Brain microvascular endothelial cell (primary cell): ENCODE results near the gene PSMC6.

Source experiments
- DNase-seq: peaks from one replicate; pipeline ENCODE4 v3.0.0-alpha.2; 2020
- H3K27ac ChIP-seq: fragments of 250-450 bp; sonication (Bioruptor Pico); 2 replicates; pipeline ENCODE4 v1.5.1; 2020; ENCODE audit warnings: mild to moderate bottlenecking, moderate library complexity
- H3K27me3 ChIP-seq: fragments of 250-450 bp; sonication (Bioruptor Pico); replicated peaks from 2 replicates; pipeline ENCODE4 v1.5.1; 2020; ENCODE audit warnings: mild to moderate bottlenecking
- H3K36me3 ChIP-seq: fragments of 250-450 bp; sonication (Bioruptor Pico); replicated peaks from 2 replicates; pipeline ENCODE4 v1.5.1; 2020; ENCODE audit warnings: mild to moderate bottlenecking
- H3K4me3 ChIP-seq: 2 replicates; pipeline ENCODE4 v1.5.1; 2011; ENCODE audit warnings: low read depth, mild to moderate bottlenecking, control low read depth, low read length, moderate library complexity
- in situ Hi-C: cut with HindIII; loops from 2 replicates; pipeline ENCODE4 v1.10.0; 2017; ENCODE audit warnings: low sequenced_read_pairs, low pct_ligation_motif_present
- TF ChIP-seq, protein P1 (sequence below): IDR thresholded peaks from 2 replicates; pipeline ENCODE4 v1.5.1; 2011; ENCODE audit warnings: low read depth, mild to moderate bottlenecking, moderate library complexity, low read length, control low read depth, inconsistent platforms; ENCODE audit errors: missing control alignments

PSMC6 gene

DNA sequence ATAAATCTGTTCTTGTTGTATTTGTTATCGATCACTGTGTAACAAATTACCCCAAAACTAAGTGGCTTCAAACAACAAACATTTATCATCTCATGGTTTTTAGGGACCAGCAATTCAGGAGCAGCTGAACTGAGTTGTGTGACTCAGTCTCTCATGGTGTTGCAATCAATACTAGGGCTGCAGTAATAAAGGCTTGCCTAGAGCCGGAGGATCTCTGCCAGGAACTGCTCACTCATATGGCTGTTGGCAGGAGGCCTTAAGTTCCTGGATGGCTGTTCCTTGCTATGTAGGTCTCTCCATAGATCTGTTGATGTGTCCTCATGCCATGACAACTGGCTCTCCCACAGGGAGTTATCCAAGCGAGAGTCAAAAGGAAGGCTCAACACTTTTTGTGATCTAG lies 3.8 kb upstream of the PSMC6 start:
- peak; percentile 91 for DNase-seq
- in situ Hi-C loops, result no loop called here
- no peak overlapping the region for H3K4me3 ChIP-seq
- TF ChIP-seq, protein P1, sequence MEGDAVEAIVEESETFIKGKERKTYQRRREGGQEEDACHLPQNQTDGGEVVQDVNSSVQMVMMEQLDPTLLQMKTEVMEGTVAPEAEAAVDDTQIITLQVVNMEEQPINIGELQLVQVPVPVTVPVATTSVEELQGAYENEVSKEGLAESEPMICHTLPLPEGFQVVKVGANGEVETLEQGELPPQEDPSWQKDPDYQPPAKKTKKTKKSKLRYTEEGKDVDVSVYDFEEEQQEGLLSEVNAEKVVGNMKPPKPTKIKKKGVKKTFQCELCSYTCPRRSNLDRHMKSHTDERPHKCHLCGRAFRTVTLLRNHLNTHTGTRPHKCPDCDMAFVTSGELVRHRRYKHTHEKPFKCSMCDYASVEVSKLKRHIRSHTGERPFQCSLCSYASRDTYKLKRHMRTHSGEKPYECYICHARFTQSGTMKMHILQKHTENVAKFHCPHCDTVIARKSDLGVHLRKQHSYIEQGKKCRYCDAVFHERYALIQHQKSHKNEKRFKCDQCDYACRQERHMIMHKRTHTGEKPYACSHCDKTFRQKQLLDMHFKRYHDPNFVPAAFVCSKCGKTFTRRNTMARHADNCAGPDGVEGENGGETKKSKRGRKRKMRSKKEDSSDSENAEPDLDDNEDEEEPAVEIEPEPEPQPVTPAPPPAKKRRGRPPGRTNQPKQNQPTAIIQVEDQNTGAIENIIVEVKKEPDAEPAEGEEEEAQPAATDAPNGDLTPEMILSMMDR, result no peak
- no peaks in the 10 kb centered on the region for H3K27me3 ChIP-seq
- H3K36me3 ChIP-seq, result no peaks in the 10 kb centered on the region
- peak overlapping the region; percentile 32 for H3K27ac ChIP-seq

DNA sequence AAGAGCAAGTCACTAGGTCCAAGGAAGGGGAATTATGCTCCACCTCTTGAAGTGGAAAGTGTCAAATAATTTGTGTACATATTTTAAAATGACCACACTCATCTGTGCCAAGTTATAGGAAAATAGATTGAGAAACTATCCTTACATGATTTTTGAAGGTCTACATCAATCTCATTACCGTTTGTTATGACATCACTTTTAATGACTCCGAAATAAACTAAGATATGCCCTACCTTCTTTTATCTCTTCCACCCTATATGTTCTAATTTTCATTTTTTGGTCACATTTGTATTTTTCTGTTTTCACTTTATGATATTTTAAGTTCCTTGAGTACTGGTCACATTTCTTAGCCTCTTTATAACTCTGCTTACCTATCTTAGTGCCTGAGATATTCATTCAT lies 3.3 kb upstream of the PSMC6 start:
- TF ChIP-seq, protein P1, result no peak
- H3K36me3 ChIP-seq, result peaks cover 2% of the 10 kb centered on the region
- in situ Hi-C loops, result no loop called here
- H3K27me3 ChIP-seq, result no peaks in the 10 kb centered on the region
- H3K4me3 ChIP-seq, result no peak overlapping the region
- no peak for DNase-seq
- H3K27ac ChIP-seq, result peak overlapping the region; percentile 32

DNA sequence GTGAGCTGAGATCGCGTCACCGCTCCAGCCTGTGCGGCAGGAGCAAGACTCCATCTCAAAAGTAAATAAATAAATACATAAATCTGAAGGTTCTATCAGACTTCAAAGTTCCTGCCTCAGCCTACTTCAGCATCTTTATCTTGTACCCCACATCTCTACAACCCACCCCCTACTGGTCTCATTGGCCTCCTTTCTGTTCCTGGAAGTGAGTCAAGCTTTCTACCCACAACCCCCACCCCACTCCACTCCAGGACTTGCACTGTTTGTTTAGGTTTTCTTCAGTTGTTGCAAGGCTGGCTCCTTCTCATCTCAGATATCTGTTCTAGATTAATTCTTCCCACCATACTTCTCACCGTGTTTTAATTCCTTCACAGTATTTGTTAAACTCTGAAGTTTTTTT lies 714 bp upstream of the PSMC6 start:
- DNase-seq, result no peak
- in situ Hi-C loops, result no loop called here
- TF ChIP-seq, protein P1, result no peak

DNA sequence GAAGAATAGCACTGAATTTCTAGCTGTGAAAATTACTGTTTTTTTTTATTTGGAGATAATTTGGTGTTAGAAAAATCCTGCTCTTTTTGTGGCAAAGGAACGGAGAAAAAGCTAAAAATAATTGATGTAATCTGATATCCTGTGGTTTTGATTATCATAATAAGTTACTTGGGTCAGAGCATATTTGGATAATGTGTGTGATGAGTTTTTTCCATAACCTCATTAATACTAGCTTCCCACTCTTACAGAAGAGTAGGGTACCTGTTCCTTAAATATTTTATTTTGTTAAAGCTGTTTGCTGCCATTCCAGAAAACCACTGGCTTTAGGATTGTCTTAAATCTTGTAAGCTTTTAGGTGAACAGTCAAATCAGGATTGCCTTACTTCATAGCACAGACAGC lies 4.7 kb downstream of the PSMC6 start:
- in situ Hi-C loops, result no loop called here

More for the DNA sequence above, 714 bp upstream of the PSMC6 start:
- H3K4me3 ChIP-seq, result peak overlapping the region; percentile 79
- no peaks in the 10 kb centered on the region for H3K27me3 ChIP-seq
- H3K36me3 ChIP-seq, result peaks cover 17% of the 10 kb centered on the region
- H3K27ac ChIP-seq, result peak overlapping the region; percentile 80

DNA sequence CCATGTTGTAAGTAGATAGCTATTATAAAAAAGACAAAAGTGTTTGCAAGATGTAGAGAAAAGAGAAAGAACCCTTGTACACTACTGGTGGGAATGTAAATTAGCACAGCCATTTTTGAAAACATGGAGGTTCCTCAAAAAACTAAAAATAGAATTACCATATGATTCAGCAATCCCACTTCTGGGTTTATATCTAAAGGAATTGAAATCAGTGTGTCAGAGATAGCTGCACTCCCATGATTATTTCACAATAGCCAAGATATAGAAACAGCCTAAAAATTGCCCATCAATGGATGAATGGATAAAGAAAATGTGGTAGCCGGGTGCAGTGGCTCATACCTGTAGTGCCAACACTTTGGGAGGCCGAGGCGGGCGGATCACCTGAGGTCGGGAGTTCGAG lies 9.2 kb downstream of the PSMC6 start:
- Histone ChIP-seq H3K36me3 (peaks cover 69% of the 10 kb centered on the region), H3K4me3 (no peak overlapping the region), H3K27me3 (no peaks in the 10 kb centered on the region), H3K27ac (no peak overlapping the region)
- TF ChIP-seq, protein P1, result no peak
- no peak for DNase-seq
- in situ Hi-C loops, result no loop called here

More for the DNA sequence above, 4.7 kb downstream of the PSMC6 start:
- Histone ChIP-seq H3K36me3 (peaks cover 55% of the 10 kb centered on the region), H3K27me3 (no peaks in the 10 kb centered on the region), H3K27ac (no peak overlapping the region), H3K4me3 (no peak overlapping the region)
- no peak for DNase-seq
- TF ChIP-seq, protein P1, result no peak

DNA sequence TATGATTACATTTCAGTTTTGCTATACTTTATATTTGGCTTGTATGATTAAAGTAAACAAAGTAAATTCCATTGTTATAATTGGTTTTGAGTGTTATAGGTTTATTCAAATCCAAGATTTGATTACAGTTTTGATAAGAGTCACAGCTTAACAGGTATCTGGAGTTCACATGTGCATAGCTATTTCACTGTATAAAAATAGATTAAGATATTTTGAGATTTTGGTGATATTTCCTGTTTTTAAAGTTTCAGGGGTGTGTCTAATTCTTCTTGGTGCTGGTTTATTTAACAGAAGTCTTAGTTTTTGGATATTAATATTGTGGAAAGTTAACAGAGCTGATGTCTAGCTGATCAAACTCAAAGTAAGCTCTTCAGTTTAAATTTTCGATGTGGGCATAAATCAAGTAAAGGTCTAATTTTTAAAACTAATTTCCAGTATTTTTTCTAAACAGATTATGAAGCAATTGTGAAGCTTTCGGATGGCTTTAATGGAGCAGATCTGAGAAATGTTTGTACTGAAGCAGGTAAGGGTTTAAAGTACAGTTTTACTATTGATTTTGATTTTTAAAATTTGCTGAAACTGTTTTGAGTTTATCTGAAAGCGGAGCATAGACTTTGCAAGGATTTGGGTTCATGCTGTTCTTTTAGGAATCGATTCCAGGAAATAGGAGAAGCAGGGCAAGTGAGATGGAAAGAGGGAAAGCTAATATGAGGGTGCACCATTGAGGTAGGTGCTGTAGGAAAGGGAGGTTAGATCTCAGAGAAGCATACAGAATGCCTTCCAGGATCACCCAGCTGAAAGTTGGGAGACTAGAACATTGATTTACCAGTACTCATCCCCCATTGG lies 16.7 kb downstream of the PSMC6 start:
- DNase-seq, result no peak
- Histone ChIP-seq H3K27ac (no peak overlapping the region), H3K27me3 (no peaks in the 10 kb centered on the region), H3K4me3 (no peak overlapping the region), H3K36me3 (peaks cover 56% of the 10 kb centered on the region)
- in situ Hi-C loops, result no loop called here
- TF ChIP-seq, protein P1, result no peak
